K562 (cell line): ENCODE data around the gene BNIP5. TPM values are rescaled to one million over a fixed set of nuclear protein-coding genes. Genes with fewer than 3 reads are reported as not detected.

Experiments
- ARID1B ChIP-seq: fragments of 450-650 bp; IDR thresholded peaks from 2 replicates; pipeline ENCODE4 v1.6.1; 2016; ENCODE audit warnings: antibody characterized with exemption, mild to moderate bottlenecking, inconsistent platforms
- ATF7 ChIP-seq: fragments of 450-650 bp; IDR thresholded peaks from 2 replicates; pipeline ENCODE4 v1.7.1; 2014; ENCODE audit warnings: mild to moderate bottlenecking, moderate library complexity
- BCLAF1 ChIP-seq, 2 experiments: fragments of 450-650 bp in 1 of 2; IDR thresholded peaks; 2 replicates each; pipeline ENCODE4 v1.6.1; 2011 to 2017; ENCODE audit warnings: low read depth in 2 of 2, antibody characterized with exemption in 1 of 2, borderline replicate concordance in 1 of 2, low read length in 1 of 2, mild to moderate bottlenecking in 1 of 2, mixed read lengths in 1 of 2; ENCODE audit not compliant: control insufficient read depth in 1 of 2
- ETV1 ChIP-seq: fragments of 450-650 bp; conservative IDR thresholded peaks from 2 replicates; pipeline ENCODE4 v1.6.1; 2016; ENCODE audit warnings: missing genetic modification characterization, control low read depth, low read depth, missing compliant biosample characterization
- FOXO4 ChIP-seq: fragments of 450-650 bp; formaldehyde crosslinking; IDR thresholded peaks from 2 replicates; pipeline ENCODE4 v1.4.0; 2020; ENCODE audit warnings: mild to moderate bottlenecking, moderate library complexity
- GABPA ChIP-seq: fragments of 200-800 bp; sonication (Bioruptor generic); conservative IDR thresholded peaks from 2 replicates; pipeline ENCODE4 v1.6.1; 2016; ENCODE audit warnings: low read depth, missing genetic modification characterization, missing compliant biosample characterization
- KAT8 ChIP-seq: fragments of 450-650 bp; IDR thresholded peaks from 2 replicates; pipeline ENCODE4 v1.6.1; 2016; ENCODE audit warnings: low read depth, mild to moderate bottlenecking
- KDM5B ChIP-seq: fragments of 200-600 bp; sonication (generic); IDR thresholded peaks from 2 replicates; pipeline ENCODE4 v1.6.1; 2012; ENCODE audit warnings: low read depth, mild to moderate bottlenecking, moderate library complexity, low read length, control low read depth, inconsistent platforms; ENCODE audit not compliant: insufficient replicate concordance
- MCM2 ChIP-seq: fragments of 450-650 bp; IDR thresholded peaks from 2 replicates; pipeline ENCODE4 v1.6.1; 2017; ENCODE audit warnings: low read depth, mild to moderate bottlenecking
- MED1 ChIP-seq: sonication (generic); formaldehyde crosslinking; IDR thresholded peaks from 2 replicates; pipeline ENCODE4 v1.8.1; 2023; ENCODE audit warnings: missing genetic modification reagents, borderline replicate concordance
- MEF2D ChIP-seq: conservative IDR thresholded peaks from 2 replicates; pipeline ENCODE4 v1.6.1; 2016; ENCODE audit warnings: low read depth, missing genetic modification characterization, missing compliant biosample characterization
- NCOR1 ChIP-seq: fragments of 450-650 bp; IDR thresholded peaks from 2 replicates; pipeline ENCODE4 v1.6.1; 2016; ENCODE audit warnings: mild to moderate bottlenecking, moderate library complexity
- NFRKB ChIP-seq: fragments of 450-650 bp; IDR thresholded peaks from 2 replicates; pipeline ENCODE4 v1.6.1; 2016; ENCODE audit warnings: low read depth
- SNRNP70 ChIP-seq: fragments of 200-400 bp; formaldehyde crosslinking; optimal IDR thresholded peaks from 2 replicates; pipeline ENCODE3; 2017; ENCODE audit warnings: low read depth, low read length
- SREBF1 ChIP-seq: fragments of 150-350 bp; IDR thresholded peaks from 2 replicates; pipeline ENCODE4 v1.6.1; 2014; ENCODE audit warnings: antibody characterized with exemption, low read depth, low read length, borderline replicate concordance
- TAF9B ChIP-seq: fragments of 450-650 bp; IDR thresholded peaks from 2 replicates; pipeline ENCODE4 v1.6.1; 2018; ENCODE audit warnings: mild to moderate bottlenecking; ENCODE audit not compliant: partially characterized antibody
- THRAP3 ChIP-seq: fragments of 450-650 bp; IDR thresholded peaks from 2 replicates; pipeline ENCODE4 v1.6.1; 2016; ENCODE audit warnings: mild to moderate bottlenecking, inconsistent platforms, borderline replicate concordance
- ZNF408 ChIP-seq: fragments of 250-450 bp; sonication (Bioruptor Pico); IDR thresholded peaks from 2 replicates; pipeline ENCODE4 v1.4.0; 2020; ENCODE audit warnings: low read depth, mild to moderate bottlenecking, moderate library complexity
- ZNF518B ChIP-seq: fragments of 250-450 bp; sonication (Bioruptor Pico); IDR thresholded peaks from 2 replicates; pipeline ENCODE4 v1.5.0; 2021; ENCODE audit warnings: mild to moderate bottlenecking, moderate library complexity
- ZNF584 ChIP-seq: fragments of 200-800 bp; sonication (Bioruptor generic); IDR thresholded peaks from 2 replicates; pipeline ENCODE4 v1.6.1; 2016; ENCODE audit warnings: low read depth, mild to moderate bottlenecking, missing genetic modification characterization, missing compliant biosample characterization
- polyA plus RNA-seq, 8 experiments: library from polyadenylated mRNA; depleted of rRNA in 4 of 8; stranded (reverse) in 5 of 8; unstranded in 3 of 8; fragments of >200 nt; fragmentation: Nextera tagmentation in 2 of 8; fragmentation: Illumina TruSeq in 1 of 8; extraction: Ambion mirVana in 2 of 8; extraction: Trizol in 1 of 8; gene quantifications; 2 replicates each; pipeline versions ENCODE4 v1.2.1 to v1.2.3, GENCODE V29; 2011 to 2014; ENCODE audit warnings: inconsistent platforms in 1 of 8, missing spikeins in 1 of 8
- total RNA-seq, 7 experiments: library from RNA; depleted of rRNA in 6 of 7; stranded (reverse); fragments of >200 nt in 6 of 7; fragmentation: Illumina TruSeq in 2 of 7; extraction: Trizol in 2 of 7; gene quantifications; 2 replicates each; pipeline versions ENCODE4 v1.2.1 to v1.2.3, GENCODE V29; 2011 to 2021; ENCODE audit warnings: low replicate concordance in 1 of 7

BNIP5 gene
- total and polyA plus RNA-seq, 9 of the 15 experiments (the other 6 are each of a cell fraction or from before 2014, with no cell fraction given) = not detected

GRCh38 chr6:36340618-36341454 lies 4.1 kb upstream of the BNIP5 start (continued):
- TF ChIP-seq ZNF518B (CRISPR knock-in tag) = no peak
- no peak for TF ChIP-seq FOXO4 (CRISPR knock-in tag)
- no peak; the same call in 1 of the 2 replicates for TF ChIP-seq MEF2D (tag)
- TF ChIP-seq NCOR1 = no peak
- TF ChIP-seq MCM2 = no peak
- TF ChIP-seq ZNF584 (CRISPR knock-in tag) = no peak
- no peak; the same call in 1 of the 2 replicates for TF ChIP-seq ARID1B
- TF ChIP-seq SNRNP70 = no peak
- TF ChIP-seq BCLAF1 (IDR thresholded peaks at IDR 0.05; ENCODE audit: borderline replicate concordance in 1 of 2, control insufficient read depth in 1 of 2, low read depth in 2 of 2, low read length in 1 of 2) = no peak
- TF ChIP-seq ZNF408 = no peak
- TF ChIP-seq SREBF1 = no peak
- peak; percentile 65 for TF ChIP-seq ATF7
- no peak for TF ChIP-seq KDM5B
- TF ChIP-seq GABPA (tag) = 0 out of 2 replicates have a peak, but pooled peaks have one; percentile 28
- TF ChIP-seq NFRKB = no peak
- peak; percentile 79 for TF ChIP-seq KAT8
- no peak for TF ChIP-seq MED1 (CRISPR knock-in tag)
- TF ChIP-seq TAF9B = no peak
- no peak for TF ChIP-seq THRAP3
- TF ChIP-seq ETV1 = peak; percentile 21
